Measurements from ENCODE around the gene DENND4A. TPM values are rescaled to one million over a fixed set of nuclear protein-coding genes. Genes with fewer than 3 reads are reported as not detected.
"Not testable (repeated sequence)": the region's sequence is repeated elsewhere in the genome, so short reads cannot be mapped to it uniquely, and the experiment has no call there.

Gene DENND4A
- total RNA-seq, 4 donors from 2014 or later = 38.8 to 64.8 (median 52.3) TPM

DNA sequence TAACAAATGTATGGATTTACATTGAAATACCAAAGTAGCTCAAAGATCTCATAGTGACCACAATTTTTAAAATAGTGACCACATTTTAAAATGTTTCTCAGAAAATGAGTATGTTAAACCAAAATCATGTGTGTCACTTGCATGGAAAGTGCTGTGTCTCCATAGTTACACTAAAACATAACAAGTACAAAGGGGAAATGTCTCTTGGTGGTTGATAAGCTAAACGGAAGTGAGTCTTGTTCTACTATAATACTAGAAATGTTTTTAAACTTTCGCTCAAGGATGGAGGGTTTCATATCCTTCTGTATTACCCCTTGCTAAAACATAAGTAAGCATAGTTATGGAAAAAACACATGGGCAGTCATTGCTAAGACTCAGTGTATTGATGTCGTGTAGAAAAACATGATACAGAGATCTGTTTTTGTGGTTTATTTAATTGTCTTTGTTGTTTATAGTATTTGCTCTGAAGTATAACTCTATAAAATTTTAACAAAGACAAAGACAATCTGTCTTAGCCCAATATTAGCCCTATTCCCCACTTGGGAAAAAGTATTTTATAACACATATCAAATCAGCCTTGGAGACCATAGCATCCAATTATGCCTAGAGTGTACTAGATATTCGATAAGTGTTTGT lies 27.0 kb upstream of the DENND4A start:
- TF ChIP-seq, protein P1, sequence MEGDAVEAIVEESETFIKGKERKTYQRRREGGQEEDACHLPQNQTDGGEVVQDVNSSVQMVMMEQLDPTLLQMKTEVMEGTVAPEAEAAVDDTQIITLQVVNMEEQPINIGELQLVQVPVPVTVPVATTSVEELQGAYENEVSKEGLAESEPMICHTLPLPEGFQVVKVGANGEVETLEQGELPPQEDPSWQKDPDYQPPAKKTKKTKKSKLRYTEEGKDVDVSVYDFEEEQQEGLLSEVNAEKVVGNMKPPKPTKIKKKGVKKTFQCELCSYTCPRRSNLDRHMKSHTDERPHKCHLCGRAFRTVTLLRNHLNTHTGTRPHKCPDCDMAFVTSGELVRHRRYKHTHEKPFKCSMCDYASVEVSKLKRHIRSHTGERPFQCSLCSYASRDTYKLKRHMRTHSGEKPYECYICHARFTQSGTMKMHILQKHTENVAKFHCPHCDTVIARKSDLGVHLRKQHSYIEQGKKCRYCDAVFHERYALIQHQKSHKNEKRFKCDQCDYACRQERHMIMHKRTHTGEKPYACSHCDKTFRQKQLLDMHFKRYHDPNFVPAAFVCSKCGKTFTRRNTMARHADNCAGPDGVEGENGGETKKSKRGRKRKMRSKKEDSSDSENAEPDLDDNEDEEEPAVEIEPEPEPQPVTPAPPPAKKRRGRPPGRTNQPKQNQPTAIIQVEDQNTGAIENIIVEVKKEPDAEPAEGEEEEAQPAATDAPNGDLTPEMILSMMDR (IDR thresholded peaks at IDR 0.05) = no peak
- no peak for ATAC-seq (ENCODE audit: low FRiP score)
- no peak for DNase-seq (ENCODE audit: low spot score)

DNA sequence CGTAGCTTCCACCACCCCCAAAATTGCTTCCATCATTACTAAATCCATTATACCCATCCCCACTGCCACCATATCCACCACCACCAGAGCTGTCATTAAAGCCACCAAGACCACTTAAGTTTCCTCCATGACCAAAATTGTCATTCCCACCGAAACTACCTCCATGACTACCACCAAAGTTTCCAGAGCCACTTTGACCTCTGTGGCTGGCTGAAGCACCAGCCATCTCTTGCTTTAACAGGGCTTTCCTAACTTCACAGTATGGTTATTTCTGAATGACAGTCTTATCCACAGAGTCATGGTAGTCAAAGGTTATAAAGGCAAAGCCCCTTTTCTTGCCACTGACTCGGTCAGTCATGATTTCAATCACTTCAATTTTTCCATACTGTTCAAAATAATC lies 24.3 kb upstream of the DENND4A start:
- DNase-seq (ENCODE audit: low spot score) = no peak
- no peak for ATAC-seq (ENCODE audit: low FRiP score)
- TF ChIP-seq, protein P1 (IDR thresholded peaks at IDR 0.05) = no peak

DNA sequence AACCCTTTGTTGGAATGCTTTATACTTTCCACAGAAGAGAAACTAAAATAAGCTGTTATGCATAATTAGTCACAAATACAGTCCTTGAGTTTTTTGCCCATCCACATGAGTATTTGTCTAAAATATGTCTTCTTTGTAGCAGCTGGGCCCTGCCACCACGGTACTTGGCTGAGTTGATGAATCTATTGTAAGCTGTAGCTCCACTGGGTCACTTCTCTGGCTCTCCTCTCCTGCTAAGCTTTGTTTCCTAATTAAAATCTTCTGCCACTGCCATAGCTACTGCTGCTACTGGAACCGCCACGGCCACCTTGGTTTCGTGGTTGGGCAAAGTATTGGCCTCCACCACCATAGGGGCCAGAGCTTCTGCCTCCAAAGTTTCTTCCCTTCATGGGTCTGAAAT lies 23.9 kb upstream of the DENND4A start:
- not testable (repeated sequence) for ATAC-seq (ENCODE audit: low FRiP score); DNase-seq (ENCODE audit: low spot score)

DNA sequence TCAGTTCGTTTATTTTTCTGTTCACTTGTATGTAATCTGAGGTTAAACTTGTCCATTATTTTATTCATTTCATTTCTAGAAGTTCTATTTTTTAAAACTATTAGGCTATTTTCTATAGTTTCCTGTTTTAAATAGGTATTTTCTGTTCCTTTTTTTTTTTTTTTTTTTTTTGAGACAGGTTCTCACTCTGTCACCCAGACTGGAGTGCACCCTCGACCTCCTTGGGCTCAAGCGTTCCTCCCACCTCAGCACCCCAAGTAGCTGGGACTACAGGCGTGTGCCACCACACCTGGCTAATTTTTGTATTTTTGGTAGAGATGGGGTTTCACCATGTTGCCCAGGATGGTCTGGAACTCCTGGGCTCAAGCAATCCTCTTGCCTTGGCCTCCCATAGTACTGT lies 22.2 kb upstream of the DENND4A start:
- ATAC-seq (ENCODE audit: low FRiP score) = not testable (repeated sequence)

DNA sequence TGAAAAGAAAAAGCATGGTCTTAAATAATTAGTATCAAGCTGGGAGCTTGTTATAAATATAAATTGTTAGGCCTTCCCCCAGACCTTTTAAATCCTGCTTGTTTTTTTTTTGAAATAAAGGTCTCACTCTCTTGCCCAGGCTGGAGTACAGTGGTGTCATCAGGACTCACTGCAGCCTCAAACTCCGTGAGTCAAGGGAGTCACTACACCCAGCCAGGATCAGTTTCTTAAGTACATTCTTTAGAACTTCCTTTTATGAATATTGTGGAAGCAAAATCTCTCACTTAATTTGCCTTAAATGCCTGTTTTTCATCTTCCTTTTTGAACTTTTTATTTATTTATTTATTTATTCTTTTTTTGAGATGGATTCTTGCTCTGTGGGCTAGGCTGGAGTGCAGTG lies 20.8 kb upstream of the DENND4A start:
- no peak for DNase-seq (ENCODE audit: low spot score)
- ATAC-seq (ENCODE audit: low FRiP score) = no peak
- TF ChIP-seq, protein P1 (IDR thresholded peaks at IDR 0.05) = no peak

More for the DNA sequence above, 22.2 kb upstream of the DENND4A start:
- DNase-seq (ENCODE audit: low spot score) = not testable (repeated sequence)

DNA sequence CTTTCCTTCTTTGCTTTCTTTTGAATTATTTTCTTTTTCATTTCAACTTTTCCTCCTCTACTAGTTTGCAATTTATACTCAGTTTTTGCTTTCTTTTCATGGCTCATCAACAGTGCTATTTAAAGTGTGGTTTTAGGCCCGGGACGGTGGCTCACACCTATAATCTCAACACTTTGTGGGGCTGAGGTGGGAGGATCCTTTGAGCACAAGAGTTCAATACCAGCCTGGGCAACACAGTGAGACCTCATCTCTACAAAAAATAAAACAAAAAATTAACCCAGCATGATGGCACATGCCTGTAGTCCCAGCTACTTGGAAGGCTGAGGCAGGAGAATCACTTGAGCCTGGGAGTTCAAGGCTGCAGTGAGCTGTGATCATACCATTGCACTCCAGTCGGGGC lies 20.4 kb upstream of the DENND4A start:
- no peak for ATAC-seq (ENCODE audit: low FRiP score)
- DNase-seq (ENCODE audit: low spot score) = no peak
- TF ChIP-seq, protein P1 (IDR thresholded peaks at IDR 0.05) = no peak

DNA sequence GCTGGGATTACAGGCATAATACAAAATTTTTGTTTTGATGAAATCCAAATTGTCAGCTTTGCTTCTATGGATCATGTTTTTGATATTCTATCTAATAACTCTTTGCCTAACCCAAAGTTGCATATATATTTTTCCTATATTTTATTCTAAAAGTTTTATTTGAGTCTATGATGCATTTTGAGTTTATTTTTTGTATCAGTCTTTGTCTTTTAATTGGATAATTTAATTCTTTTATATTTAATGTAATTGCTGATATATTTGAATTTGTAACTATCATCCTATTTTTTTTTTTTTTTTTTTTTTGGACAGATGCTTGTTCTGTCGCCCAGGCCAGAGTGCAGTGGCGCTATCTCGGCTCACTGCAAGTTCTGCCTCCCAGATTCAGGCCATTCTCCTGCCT lies 19.7 kb upstream of the DENND4A start:
- TF ChIP-seq, protein P1 (IDR thresholded peaks at IDR 0.05) = no peak
- DNase-seq (ENCODE audit: low spot score) (no peak), ATAC-seq (ENCODE audit: low FRiP score) (no peak)

DNA sequence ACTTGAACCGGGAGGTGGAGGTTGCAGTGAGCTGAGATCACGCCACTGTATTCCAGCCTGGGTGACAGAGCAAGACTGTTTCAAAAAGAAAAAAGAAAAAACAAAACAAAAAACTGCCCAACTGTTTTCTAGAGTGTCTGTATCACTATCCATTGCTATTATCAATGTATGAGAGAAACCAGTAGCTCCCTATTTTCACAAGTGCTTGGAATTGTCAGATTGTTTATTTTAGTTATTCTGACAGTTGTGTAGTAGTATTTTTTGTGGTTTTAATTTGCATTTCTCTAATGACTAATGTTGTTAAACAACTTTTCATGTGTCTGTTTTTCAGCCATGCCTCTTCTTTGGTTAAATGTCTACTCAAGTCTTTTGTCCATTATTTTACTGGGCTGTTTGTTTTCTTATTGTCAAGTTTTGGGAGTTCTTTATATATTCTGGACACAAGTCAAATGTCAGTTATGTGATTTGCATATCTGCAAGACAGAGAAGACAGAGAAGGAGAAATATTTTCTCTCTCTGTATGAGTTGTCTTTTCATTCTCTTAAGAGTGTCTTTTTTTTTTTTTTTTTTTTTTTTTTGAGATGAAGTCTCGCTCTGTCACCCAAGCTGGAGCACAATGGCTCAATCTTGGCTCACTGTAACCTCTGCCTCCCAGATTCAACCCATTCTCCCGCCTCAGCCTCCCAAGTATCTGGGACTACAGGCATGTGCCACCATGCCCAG lies 19.1 kb upstream of the DENND4A start:
- ATAC-seq (ENCODE audit: low FRiP score); DNase-seq (ENCODE audit: low spot score): not testable (repeated sequence)
